ENCODE measurements around the gene GPR108. TPM values are rescaled to one million over a fixed set of nuclear protein-coding genes. Genes with fewer than 3 reads are reported as not detected.
A peak's percentile ranks its signal among the peaks of the same experiment; 100 is the strongest.

Gene GPR108
- total RNA-seq, 2 experiments from 2014 or later, result 56.0 to 62.9 TPM

GRCh38 chr19:6736169-6736916 lies 1.0 kb downstream of the GPR108 start:
- H3K9me3 Mint-ChIP-seq, result no peaks in the 10 kb centered on the region
- DNase-seq, result peak; percentile 77
- H3K4me3 Mint-ChIP-seq, result peak overlapping the region; percentile 99
- peaks cover 32% of the 10 kb centered on the region for H3K4me1 Mint-ChIP-seq
- H3K27me3 Mint-ChIP-seq, result no peaks in the 10 kb centered on the region
- peak overlapping the region; percentile 99 for H3K27ac Mint-ChIP-seq
- peaks cover 14% of the 10 kb centered on the region for H3K36me3 Mint-ChIP-seq

- peaks cover 27% of the 10 kb centered on the region for H3K4me1 Mint-ChIP-seq
- no peaks in the 10 kb centered on the region for H3K9me3 Mint-ChIP-seq
- peak overlapping the region; percentile 99 for H3K27ac Mint-ChIP-seq
- peaks cover 14% of the 10 kb centered on the region for H3K36me3 Mint-ChIP-seq
- DNase-seq, result no peak
- no peaks in the 10 kb centered on the region for H3K27me3 Mint-ChIP-seq
- peak overlapping the region; percentile 99 for H3K4me3 Mint-ChIP-seq
Observed at GRCh38 chr19:6735181-6735911, 2.0 kb downstream of the GPR108 start.

GRCh38 chr19:6734096-6734696 lies 3.2 kb downstream of the GPR108 start:
- no peak for DNase-seq
- peak overlapping the region; percentile 18 for H3K4me3 Mint-ChIP-seq
- no peaks in the 10 kb centered on the region for H3K27me3 Mint-ChIP-seq
- no peak overlapping the region for H3K27ac Mint-ChIP-seq
- H3K4me1 Mint-ChIP-seq, result peaks cover 25% of the 10 kb centered on the region
- H3K9me3 Mint-ChIP-seq, result no peaks in the 10 kb centered on the region
- peaks cover 15% of the 10 kb centered on the region for H3K36me3 Mint-ChIP-seq

DNA sequence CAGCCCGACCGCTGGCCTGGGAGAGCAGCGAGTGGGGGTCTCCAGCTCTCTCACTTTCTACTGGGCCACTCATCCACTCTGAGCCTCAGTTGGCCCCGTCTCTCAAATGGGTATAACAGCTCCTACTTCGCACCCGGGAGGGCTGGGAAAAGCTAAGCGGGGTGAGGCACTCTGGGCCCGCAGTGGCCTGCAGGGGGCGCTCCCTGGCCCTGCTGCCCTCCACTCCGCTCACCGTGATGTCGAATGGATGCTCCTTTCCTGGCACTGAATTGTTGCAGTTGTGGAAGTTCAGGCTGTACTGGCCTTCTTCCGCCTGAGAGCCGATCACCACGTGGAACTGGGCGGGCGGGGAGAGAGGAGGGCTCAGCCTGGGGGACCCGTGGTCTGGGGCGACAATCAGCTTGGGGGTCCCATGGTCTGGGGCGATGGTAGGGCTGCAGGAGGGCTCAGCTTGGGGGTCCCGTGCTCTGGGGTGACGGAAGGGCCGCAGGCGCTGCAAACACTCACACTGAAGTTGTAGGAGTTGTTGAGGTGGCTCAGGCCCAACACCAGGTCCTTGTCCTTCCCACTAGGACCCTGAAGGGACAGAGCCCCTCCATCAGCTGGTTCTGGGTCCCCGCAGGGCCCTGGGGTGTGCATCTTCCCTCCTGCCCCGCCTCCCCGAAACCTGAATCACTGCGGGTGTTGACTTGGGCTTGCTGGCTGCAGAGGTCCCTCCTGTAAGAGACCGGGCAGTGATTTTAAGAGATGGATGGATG lies 3.9 kb downstream of the GPR108 start:
- Mint-ChIP-seq H3K4me1 (peaks cover 19% of the 10 kb centered on the region), H3K27me3 (no peaks in the 10 kb centered on the region), H3K27ac (no peak overlapping the region), H3K36me3 (peaks cover 15% of the 10 kb centered on the region), H3K4me3 (no peak overlapping the region), H3K9me3 (no peaks in the 10 kb centered on the region)
- DNase-seq, result no peak

DNA sequence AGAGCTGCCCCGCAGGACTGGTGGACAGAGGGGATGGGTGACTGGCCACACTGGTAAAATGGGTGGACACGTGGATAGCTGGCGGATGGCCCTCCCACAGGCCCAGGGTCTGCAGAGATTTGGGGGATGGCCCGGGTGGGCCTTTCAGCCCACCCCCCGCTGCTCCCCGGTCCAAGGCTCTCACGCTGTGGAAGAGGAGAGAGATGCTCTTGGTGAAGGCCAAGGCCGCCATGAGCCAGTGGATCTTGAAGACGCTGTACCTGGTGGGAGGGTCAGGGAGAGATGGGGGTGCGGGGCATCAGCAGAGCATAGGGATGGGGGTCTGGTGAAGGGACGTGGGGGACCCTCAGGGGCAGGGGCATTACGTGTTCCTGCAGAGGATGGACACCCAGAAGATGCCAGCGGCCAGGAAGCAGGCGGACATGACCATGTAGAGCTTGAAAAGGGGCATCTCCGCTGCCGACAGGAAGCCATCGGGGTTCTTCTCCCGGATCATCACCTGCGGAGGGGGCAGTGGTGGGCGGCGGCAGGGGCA lies 4.5 kb downstream of the GPR108 start:
- no peaks in the 10 kb centered on the region for H3K27me3 Mint-ChIP-seq
- peaks cover 12% of the 10 kb centered on the region for H3K4me1 Mint-ChIP-seq
- H3K4me3 Mint-ChIP-seq, result no peak overlapping the region
- DNase-seq, result no peak
- H3K36me3 Mint-ChIP-seq, result peaks cover 15% of the 10 kb centered on the region
- H3K27ac Mint-ChIP-seq, result no peak overlapping the region
- no peaks in the 10 kb centered on the region for H3K9me3 Mint-ChIP-seq

DNA sequence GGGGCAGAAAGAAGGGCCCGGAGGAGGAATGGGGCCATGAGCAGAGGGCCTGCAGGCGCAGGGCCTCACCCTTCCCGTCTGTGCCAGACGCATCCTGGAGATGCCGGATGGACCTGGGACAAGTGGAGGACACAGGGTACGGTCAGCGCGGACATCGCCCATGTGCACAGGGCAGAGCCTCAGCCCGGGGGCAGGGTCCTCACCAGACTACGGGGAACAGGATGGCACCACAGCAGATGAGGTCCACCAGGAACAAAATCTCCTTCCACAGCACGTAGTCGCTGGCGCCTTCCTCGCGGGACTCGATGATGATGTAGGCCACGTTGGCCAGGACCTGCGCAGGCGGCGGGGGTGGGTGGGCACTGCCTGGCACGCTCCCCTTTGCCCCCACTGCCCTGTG lies 5.6 kb downstream of the GPR108 start:
- peak overlapping the region; percentile 34 for H3K27ac Mint-ChIP-seq
- no peak overlapping the region for H3K4me3 Mint-ChIP-seq
- H3K4me1 Mint-ChIP-seq, result peaks cover 10% of the 10 kb centered on the region
- H3K27me3 Mint-ChIP-seq, result no peaks in the 10 kb centered on the region
- peaks cover 15% of the 10 kb centered on the region for H3K36me3 Mint-ChIP-seq
- H3K9me3 Mint-ChIP-seq, result no peaks in the 10 kb centered on the region
- DNase-seq, result no peak

DNA sequence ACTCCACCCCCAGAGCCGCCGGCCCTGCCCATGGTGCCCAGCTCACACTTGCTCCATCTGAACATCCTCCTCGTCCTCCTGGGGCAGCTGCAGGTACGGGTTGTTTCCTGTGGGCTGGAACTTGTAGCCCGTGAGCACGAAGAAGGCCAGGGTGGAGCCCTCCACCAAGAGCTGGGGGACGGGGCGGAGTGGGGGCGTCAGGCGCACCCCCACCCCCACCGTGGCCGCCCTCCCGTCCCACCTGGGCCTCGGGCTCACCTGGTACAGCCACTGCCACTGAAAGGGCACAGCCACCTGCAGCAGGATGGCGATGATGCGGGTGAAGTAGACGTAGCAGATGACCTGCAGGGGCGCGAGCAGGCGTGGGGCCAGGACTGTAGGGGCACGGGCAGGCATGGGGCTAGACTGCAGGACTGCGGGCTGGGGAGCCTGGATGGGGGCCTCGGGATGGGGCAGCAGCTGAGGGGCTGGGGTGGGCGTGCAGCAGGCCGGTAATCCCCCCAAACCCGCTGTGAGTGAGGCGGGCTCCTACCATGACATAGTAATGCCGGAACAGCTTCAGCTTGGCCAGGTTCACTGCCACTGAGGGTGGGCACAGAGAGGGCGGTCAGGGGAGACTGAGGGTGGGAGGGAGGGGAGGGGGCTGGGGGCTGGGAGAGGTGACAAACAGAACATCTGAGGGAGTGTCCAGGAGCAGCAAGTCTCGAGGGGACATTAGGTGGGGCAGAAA lies 6.3 kb downstream of the GPR108 start:
- no peak for DNase-seq
- Mint-ChIP-seq H3K9me3 (no peaks in the 10 kb centered on the region), H3K4me3 (no peak overlapping the region), H3K4me1 (peaks cover 8% of the 10 kb centered on the region), H3K27me3 (no peaks in the 10 kb centered on the region), H3K36me3 (peaks cover 12% of the 10 kb centered on the region), H3K27ac (no peak overlapping the region)

- DNase-seq, result peak; percentile 56
- Mint-ChIP-seq H3K4me1 (peaks cover 2% of the 10 kb centered on the region), H3K27ac (no peak overlapping the region), H3K4me3 (no peak overlapping the region), H3K36me3 (peaks cover 10% of the 10 kb centered on the region), H3K9me3 (no peaks in the 10 kb centered on the region), H3K27me3 (no peaks in the 10 kb centered on the region)
Observed at GRCh38 chr19:6730153-6730804, 7.1 kb downstream of the GPR108 start.

- Mint-ChIP-seq H3K27me3 (no peaks in the 10 kb centered on the region), H3K36me3 (peaks cover 10% of the 10 kb centered on the region), H3K27ac (no peak overlapping the region), H3K4me1 (peaks cover 5% of the 10 kb centered on the region), H3K9me3 (no peaks in the 10 kb centered on the region), H3K4me3 (no peak overlapping the region)
- DNase-seq, result no peak
Observed at GRCh38 chr19:6729573-6730152, 7.7 kb downstream of the GPR108 start.

- no peaks in the 10 kb centered on the region for H3K27me3 Mint-ChIP-seq
- peaks cover 10% of the 10 kb centered on the region for H3K36me3 Mint-ChIP-seq
- no peak overlapping the region for H3K4me3 Mint-ChIP-seq
- H3K27ac Mint-ChIP-seq, result no peak overlapping the region
- no peak for DNase-seq
- no peaks in the 10 kb centered on the region for H3K9me3 Mint-ChIP-seq
- peaks cover 5% of the 10 kb centered on the region for H3K4me1 Mint-ChIP-seq
Observed at GRCh38 chr19:6728346-6728745, 9.0 kb downstream of the GPR108 start.

- no peaks in the 10 kb centered on the region for H3K9me3 Mint-ChIP-seq
- no peak overlapping the region for H3K27ac Mint-ChIP-seq
- peaks cover 2% of the 10 kb centered on the region for H3K36me3 Mint-ChIP-seq
- no peak overlapping the region for H3K4me3 Mint-ChIP-seq
- no peaks in the 10 kb centered on the region for H3K27me3 Mint-ChIP-seq
- H3K4me1 Mint-ChIP-seq, result peaks cover 15% of the 10 kb centered on the region
- DNase-seq, result no peak
Observed at GRCh38 chr19:6725513-6726231, 11.7 kb downstream of the GPR108 start.

DNA sequence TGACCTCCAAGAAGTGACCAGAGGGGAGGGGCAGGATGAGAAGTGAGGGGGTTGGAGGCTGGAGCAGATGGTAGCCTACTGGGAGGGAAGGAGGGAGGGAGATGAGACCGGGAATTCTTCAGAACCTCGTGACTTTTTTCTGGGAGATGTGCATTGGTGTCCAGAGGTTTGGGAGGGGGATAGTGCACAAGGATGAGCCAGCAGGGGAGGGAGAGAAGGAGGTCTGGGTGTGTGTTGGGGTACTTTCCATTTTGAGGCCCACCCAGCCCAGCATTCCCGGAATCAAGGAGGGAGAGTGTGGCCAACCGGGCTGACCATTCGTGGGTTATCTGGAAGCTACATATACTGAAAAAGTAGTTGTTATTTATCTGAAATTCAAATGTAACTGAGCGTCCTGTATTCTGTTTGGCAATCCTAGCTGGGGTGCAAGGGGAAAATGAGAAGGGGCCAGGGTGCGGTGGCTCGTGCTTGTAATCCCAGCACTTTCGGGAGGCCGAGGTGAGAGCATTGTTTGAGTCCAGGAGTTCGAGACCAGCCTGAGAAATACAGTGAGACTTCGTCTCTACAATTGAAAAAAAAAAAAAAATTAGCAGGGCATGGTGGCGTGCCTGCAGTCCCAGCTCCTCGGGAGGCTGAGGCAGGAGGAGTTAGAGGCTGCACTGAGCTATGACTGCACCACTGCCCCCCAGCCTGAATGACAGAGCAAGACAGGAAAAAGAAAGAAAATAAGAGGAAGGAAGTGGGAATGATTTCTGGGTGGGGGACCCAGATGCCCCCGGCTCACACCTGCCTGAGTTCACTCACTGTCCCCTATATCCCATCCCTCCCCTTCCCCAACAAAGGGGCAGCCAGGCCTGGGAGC lies 12.5 kb downstream of the GPR108 start:
- Mint-ChIP-seq H3K36me3 (peaks cover 2% of the 10 kb centered on the region), H3K9me3 (no peaks in the 10 kb centered on the region), H3K27me3 (peaks cover 2% of the 10 kb centered on the region), H3K4me3 (no peak overlapping the region), H3K4me1 (peaks cover 21% of the 10 kb centered on the region), H3K27ac (no peak overlapping the region)
- no peak for DNase-seq

All from activated naive CD8-positive, alpha-beta T cell treated with anti-CD3 and anti-CD28 coated beads for 36 hours (primary cell).